Transverse colon (tissue), 4 donors: ENCODE results near the gene RTN4.

Experiments used
- CTCF ChIP-seq, 5 experiments: fragments of 200-600 bp in 3 of 5; fragments of 450-650 bp in 2 of 5; sonication (generic) in 3 of 5; IDR thresholded peaks; 1 replicate in 2 of 5; 2 replicates in 3 of 5; pipeline ENCODE4 v1.5.1; 2016 to 2017; ENCODE audit warnings: antibody characterized with exemption in 5 of 5, inconsistent platforms in 3 of 5, mild to moderate bottlenecking in 2 of 5, moderate library complexity in 1 of 5
- POLR2AphosphoS5 ChIP-seq, 3 donors: sonication (generic); formaldehyde crosslinking; IDR thresholded peaks; one replicate each; pipeline ENCODE4 v1.6.1; 2016; ENCODE audit warnings: antibody characterized with exemption in 3 of 3

GRCh38 chr2:54975175-54975574 lies 75.1 kb downstream of the RTN4 start:
- TF ChIP-seq CTCF (IDR thresholded peaks at IDR 0.05) (no peak), POLR2AphosphoS5 (IDR thresholded peaks at IDR 0.05) (no peak)
